Measurements from ENCODE around the gene SLC44A3.

Gene SLC44A3

DNA sequence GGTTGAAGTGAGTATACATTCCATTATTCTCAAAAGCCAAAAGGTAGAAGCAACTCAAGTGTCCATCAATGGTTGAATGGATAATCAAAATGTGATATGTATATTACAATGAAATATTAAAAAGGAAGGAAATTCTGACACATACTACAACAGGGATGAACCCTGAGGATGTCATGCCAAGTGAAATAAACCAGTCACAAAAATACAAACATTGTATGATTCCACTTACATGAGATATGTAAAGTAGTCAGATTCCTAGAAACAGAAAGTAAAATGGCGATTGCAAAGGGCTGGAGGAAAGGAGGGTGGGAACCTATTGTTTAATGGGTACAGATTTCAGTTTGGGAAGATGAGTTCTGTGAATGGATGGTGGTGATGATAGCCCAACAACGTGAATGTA lies 5.8 kb downstream of the SLC44A3 start:
- H3K36me3 ChIP-seq (ENCODE audit: control insufficient read depth, insufficient read depth, low read length), result no peaks in the 10 kb centered on the region
- TF ChIP-seq, protein P1, sequence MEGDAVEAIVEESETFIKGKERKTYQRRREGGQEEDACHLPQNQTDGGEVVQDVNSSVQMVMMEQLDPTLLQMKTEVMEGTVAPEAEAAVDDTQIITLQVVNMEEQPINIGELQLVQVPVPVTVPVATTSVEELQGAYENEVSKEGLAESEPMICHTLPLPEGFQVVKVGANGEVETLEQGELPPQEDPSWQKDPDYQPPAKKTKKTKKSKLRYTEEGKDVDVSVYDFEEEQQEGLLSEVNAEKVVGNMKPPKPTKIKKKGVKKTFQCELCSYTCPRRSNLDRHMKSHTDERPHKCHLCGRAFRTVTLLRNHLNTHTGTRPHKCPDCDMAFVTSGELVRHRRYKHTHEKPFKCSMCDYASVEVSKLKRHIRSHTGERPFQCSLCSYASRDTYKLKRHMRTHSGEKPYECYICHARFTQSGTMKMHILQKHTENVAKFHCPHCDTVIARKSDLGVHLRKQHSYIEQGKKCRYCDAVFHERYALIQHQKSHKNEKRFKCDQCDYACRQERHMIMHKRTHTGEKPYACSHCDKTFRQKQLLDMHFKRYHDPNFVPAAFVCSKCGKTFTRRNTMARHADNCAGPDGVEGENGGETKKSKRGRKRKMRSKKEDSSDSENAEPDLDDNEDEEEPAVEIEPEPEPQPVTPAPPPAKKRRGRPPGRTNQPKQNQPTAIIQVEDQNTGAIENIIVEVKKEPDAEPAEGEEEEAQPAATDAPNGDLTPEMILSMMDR (IDR thresholded peaks at IDR 0.05; ENCODE audit: insufficient read depth, low read length, poor library complexity, severe bottlenecking), result no peak
- no peaks in the 10 kb centered on the region; the same call in 1 of the 2 replicates for H3K27me3 ChIP-seq (replicated peaks; ENCODE audit: control insufficient read depth, insufficient read depth, low read length)
- H3K4me3 ChIP-seq (replicated peaks; ENCODE audit: low read depth, low read length), result no peak overlapping the region
- no peak for DNase-seq (ENCODE audit: extremely low read depth, insufficient read length)

DNA sequence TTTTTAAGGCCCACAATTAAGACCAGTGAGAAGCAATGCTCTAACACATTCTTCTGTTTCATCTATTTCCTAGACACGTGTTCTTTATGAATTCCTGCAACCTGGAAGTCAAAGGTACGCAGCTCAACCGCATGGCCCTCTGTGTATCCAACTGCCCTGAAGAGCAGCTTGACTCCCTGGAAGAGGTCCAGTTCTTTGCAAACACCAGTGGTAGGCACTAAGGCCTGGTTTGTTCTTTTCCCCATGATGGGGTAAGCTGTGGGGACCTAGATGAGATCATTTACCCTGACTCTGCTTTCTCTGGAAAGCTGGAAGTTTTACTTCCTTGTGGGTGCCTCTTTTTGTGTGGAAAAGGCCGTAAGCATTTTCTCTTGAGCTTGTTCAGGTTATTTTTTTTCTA lies 7.3 kb downstream of the SLC44A3 start:
- no peaks in the 10 kb centered on the region for H3K36me3 ChIP-seq (ENCODE audit: control insufficient read depth, insufficient read depth, low read length)
- DNase-seq (ENCODE audit: extremely low read depth, insufficient read length), result no peak
- no peaks in the 10 kb centered on the region; the same call in 1 of the 2 replicates for H3K27me3 ChIP-seq (replicated peaks; ENCODE audit: control insufficient read depth, insufficient read depth, low read length)
- no peak overlapping the region for H3K4me3 ChIP-seq (replicated peaks; ENCODE audit: low read depth, low read length)
- TF ChIP-seq, protein P1 (IDR thresholded peaks at IDR 0.05; ENCODE audit: insufficient read depth, low read length, poor library complexity, severe bottlenecking), result no peak

DNA sequence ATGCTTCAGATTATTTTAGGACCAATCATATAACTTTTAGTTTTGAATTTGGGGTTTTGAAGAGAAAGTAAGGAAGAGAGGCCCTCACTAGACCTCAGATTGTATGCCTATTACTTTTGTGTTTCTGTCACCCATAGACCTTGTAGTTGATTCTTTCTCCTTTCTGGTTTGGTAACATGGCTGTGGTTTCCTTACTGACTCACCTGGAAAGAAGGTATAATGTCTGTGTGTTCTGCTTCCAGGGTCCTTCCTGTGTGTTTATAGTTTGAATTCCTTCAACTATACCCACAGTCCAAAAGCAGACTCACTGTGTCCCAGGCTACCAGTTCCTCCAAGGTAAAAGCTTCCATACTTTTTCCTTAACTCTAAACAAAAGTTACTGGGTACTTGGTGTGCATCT lies 8.1 kb downstream of the SLC44A3 start:
- TF ChIP-seq, protein P1 (IDR thresholded peaks at IDR 0.05; ENCODE audit: insufficient read depth, low read length, poor library complexity, severe bottlenecking), result no peak
- no peaks in the 10 kb centered on the region for H3K36me3 ChIP-seq (ENCODE audit: control insufficient read depth, insufficient read depth, low read length)
- no peak overlapping the region for H3K4me3 ChIP-seq (replicated peaks; ENCODE audit: low read depth, low read length)
- no peak for DNase-seq (ENCODE audit: extremely low read depth, insufficient read length)
- H3K27me3 ChIP-seq (replicated peaks; ENCODE audit: control insufficient read depth, insufficient read depth, low read length), result no peaks in the 10 kb centered on the region

DNA sequence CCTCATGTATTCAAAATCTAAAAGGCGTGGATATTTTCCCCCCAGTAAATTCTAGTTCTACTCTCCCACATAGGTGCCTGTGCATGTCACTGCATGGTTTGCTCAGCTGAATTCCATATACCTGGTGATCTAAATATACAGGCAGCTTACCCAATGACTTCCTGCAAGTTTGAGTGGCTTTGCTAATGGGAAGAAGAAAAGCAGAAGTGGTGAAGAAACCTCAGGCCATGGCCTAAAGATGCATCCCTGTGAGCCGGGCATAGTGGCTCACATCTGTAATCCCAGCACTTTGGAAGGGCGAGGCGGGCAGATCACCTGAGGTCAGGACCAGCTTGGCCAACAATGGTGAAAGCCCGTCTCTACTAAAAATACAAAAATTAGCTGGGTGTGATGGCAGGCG lies 11.5 kb downstream of the SLC44A3 start:
- no peak for DNase-seq (ENCODE audit: extremely low read depth, insufficient read length)
- no peak overlapping the region for H3K4me3 ChIP-seq (replicated peaks; ENCODE audit: low read depth, low read length)
- no peaks in the 10 kb centered on the region for H3K36me3 ChIP-seq (ENCODE audit: control insufficient read depth, insufficient read depth, low read length)
- no peaks in the 10 kb centered on the region for H3K27me3 ChIP-seq (replicated peaks; ENCODE audit: control insufficient read depth, insufficient read depth, low read length)
- TF ChIP-seq, protein P1 (IDR thresholded peaks at IDR 0.05; ENCODE audit: insufficient read depth, low read length, poor library complexity, severe bottlenecking), result no peak

DNA sequence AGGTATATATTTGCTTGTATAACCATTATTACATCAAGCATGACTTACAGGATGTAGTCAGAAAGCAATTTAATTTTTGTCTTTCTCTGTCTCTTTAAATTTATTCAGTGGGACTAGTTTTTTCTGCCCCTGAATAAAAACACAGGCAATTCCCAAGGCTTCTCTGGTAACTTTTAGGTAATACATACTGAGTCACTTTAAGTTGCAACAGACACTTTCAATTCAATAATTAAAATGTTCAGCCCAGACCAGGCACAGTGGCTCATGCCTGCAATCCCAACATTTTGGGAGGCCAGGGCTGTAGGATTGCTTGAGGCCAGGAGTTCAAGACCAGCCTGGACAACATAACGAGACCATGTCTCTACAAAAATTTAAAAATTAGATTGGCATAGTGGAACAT lies 12.3 kb downstream of the SLC44A3 start:
- no peak overlapping the region for H3K4me3 ChIP-seq (replicated peaks; ENCODE audit: low read depth, low read length)
- TF ChIP-seq, protein P1 (IDR thresholded peaks at IDR 0.05; ENCODE audit: insufficient read depth, low read length, poor library complexity, severe bottlenecking), result no peak
- no peaks in the 10 kb centered on the region for H3K27me3 ChIP-seq (replicated peaks; ENCODE audit: control insufficient read depth, insufficient read depth, low read length)
- no peaks in the 10 kb centered on the region for H3K36me3 ChIP-seq (ENCODE audit: control insufficient read depth, insufficient read depth, low read length)
- DNase-seq (ENCODE audit: extremely low read depth, insufficient read length), result no peak

DNA sequence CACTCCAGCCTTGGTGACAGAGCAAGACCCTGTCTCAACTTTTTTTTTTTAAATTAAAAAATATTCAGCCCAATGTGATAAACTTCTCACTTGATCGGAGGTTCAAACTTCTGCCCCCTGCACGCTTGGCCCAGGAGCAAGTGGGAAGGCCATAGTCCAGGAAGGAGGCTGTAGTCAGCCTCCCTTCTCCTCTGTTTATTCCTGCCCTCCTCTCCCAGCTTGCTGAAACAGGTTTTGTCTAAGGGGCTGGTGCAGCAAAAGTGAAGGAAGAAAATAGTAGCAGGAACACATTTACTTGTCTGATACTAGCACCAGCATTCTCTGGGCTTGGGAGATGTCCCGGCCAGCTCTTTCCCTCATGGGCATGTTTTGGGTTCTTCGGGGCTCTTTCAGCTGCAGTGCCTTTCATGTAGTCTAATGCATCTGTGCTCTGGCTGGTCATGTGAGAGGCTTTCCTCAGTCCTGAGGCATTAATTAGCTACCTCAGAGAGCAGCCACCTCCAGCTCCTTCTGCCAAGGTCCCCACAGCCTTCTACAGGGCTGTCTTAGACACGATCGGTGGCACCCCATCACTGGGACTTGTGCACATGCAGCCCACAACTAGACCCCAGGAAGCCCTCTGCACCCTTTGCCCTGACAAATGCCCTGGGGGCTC lies 12.9 kb downstream of the SLC44A3 start:
- TF ChIP-seq, protein P1 (IDR thresholded peaks at IDR 0.05; ENCODE audit: insufficient read depth, low read length, poor library complexity, severe bottlenecking), result no peak
- no peak for DNase-seq (ENCODE audit: extremely low read depth, insufficient read length)
- Histone ChIP-seq H3K27me3 (replicated peaks; ENCODE audit: control insufficient read depth, insufficient read depth, low read length) (no peaks in the 10 kb centered on the region), H3K4me3 (replicated peaks; ENCODE audit: low read depth, low read length) (no peak overlapping the region), H3K36me3 (ENCODE audit: control insufficient read depth, insufficient read depth, low read length) (no peaks in the 10 kb centered on the region)

Data from GM06990 (cell line).